GM19467 (cell line): ENCODE measurements around the gene MAPT.
"Not testable (repeated sequence)": the region's sequence is repeated elsewhere in the genome, so short reads cannot be mapped to it uniquely, and the experiment has no call there.

Experiments used
- ATAC-seq: cut with Tn5 transposase; IDR thresholded peaks from one replicate; pipeline ENCODE4 v1.9.1; 2021; ENCODE audit warnings: mild to moderate bottlenecking, moderate library complexity; ENCODE audit not compliant: unreplicated experiment

Gene MAPT

DNA sequence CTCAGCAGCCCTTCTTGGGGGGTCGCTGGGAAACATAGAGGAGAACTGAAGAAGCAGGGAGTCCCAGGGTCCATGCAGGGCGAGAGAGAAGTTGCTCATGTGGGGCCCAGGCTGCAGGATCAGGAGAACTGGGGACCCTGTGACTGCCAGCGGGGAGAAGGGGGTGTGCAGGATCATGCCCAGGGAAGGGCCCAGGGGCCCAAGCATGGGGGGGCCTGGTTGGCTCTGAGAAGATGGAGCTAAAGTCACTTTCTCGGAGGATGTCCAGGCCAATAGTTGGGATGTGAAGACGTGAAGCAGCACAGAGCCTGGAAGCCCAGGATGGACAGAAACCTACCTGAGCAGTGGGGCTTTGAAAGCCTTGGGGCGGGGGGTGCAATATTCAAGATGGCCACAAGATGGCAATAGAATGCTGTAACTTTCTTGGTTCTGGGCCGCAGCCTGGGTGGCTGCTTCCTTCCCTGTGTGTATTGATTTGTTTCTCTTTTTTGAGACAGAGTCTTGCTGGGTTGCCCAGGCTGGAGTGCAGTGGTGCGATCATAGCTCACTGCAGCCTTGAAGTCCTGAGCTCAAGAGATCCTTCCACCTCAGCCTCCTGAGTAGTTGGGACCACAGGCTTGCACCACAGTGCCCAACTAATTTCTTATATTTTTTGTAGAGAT, 108.1 kb downstream of the MAPT start:
- ATAC-seq, result no peak

DNA sequence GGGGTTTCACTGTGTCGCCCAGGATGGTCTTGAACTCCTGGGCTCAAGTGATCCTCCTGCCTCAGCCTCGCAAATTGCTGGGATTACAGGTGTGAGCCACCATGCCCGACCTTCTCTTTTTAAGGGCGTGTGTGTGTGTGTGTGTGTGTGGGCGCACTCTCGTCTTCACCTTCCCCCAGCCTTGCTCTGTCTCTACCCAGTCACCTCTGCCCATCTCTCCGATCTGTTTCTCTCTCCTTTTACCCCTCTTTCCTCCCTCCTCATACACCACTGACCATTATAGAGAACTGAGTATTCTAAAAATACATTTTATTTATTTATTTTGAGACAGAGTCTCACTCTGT, 108.6 kb downstream of the MAPT start:
- no peak for ATAC-seq

- ATAC-seq, result no peak
These were observed 109.8 kb downstream of the MAPT start for GRCh38 chr17:46003907-46004748.

DNA sequence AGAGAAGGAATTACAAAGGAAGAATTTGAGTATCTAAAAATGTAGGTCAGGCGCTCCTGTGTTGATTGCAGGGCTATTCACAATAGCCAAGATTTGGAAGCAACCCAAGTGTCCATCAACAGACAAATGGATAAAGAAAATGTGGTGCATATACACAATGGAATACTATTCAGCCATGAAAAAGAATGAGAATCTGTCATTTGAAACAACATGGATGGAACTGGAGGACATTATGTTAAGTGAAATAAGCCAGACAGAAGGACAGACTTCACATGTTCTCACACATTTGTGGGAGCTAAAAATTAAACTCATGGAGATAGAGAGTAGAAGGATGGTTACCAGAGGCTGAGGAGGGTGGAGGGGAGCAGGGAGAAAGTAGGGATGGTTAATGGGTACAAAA, 111.7 kb downstream of the MAPT start:
- ATAC-seq, result not testable (repeated sequence)

DNA sequence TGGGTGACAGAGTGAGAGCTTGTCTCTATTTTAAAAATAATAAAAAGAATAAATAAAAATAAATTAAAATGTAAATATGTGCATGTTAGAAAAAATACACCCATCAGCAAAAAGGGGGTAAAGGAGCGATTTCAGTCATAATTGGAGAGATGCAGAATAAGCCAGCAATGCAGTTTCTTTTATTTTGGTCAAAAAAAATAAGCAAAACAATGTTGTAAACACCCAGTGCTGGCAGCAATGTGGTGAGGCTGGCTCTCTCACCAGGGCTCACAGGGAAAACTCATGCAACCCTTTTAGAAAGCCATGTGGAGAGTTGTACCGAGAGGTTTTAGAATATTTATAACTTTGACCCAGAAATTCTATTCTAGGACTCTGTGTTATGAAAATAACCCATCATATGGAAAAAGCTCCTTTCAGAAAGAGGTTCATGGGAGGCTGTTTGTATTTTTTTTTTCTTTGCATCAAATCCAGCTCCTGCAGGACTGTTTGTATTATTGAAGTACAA, 113.2 kb downstream of the MAPT start:
- no peak for ATAC-seq

- no peak for ATAC-seq
These were observed 114.2 kb downstream of the MAPT start for GRCh38 chr17:46008591-46008990.

GRCh38 chr17:46009681-46010596, 115.6 kb downstream of the MAPT start:
- ATAC-seq, result no peak

DNA sequence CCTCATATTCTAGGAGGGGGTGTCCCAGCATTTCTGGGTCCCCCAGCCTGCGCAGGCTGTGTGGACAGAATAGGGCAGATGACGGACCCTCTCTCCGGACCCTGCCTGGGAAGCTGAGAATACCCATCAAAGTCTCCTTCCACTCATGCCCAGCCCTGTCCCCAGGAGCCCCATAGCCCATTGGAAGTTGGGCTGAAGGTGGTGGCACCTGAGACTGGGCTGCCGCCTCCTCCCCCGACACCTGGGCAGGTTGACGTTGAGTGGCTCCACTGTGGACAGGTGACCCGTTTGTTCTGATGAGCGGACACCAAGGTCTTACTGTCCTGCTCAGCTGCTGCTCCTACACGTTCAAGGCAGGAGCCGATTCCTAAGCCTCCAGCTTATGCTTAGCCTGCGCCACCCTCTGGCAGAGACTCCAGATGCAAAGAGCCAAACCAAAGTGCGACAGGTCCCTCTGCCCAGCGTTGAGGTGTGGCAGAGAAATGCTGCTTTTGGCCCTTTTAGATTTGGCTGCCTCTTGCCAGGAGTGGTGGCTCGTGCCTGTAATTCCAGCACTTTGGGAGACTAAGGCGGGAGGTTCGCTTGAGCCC, 116.3 kb downstream of the MAPT start:
- no peak for ATAC-seq

DNA sequence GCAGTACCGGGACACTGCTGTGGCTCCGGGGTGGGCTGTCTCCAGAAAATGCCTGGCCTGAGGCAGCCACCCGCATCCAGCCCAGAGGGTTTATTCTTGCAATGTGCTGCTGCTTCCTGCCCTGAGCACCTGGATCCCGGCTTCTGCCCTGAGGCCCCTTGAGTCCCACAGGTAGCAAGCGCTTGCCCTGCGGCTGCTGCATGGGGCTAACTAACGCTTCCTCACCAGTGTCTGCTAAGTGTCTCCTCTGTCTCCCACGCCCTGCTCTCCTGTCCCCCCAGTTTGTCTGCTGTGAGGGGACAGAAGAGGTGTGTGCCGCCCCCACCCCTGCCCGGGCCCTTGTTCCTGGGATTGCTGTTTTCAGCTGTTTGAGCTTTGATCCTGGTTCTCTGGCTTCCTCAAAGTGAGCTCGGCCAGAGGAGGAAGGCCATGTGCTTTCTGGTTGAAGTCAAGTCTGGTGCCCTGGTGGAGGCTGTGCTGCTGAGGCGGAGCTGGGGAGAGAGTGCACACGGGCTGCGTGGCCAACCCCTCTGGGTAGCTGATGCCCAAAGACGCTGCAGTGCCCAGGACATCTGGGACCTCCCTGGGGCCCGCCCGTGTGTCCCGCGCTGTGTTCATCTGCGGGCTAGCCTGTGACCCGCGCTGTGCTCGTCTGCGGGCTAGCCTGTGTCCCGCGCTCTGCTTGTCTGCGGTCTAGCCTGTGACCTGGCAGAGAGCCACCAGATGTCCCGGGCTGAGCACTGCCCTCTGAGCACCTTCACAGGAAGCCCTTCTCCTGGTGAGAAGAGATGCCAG, 117.6 kb downstream of the MAPT start:
- ATAC-seq, result no peak

DNA sequence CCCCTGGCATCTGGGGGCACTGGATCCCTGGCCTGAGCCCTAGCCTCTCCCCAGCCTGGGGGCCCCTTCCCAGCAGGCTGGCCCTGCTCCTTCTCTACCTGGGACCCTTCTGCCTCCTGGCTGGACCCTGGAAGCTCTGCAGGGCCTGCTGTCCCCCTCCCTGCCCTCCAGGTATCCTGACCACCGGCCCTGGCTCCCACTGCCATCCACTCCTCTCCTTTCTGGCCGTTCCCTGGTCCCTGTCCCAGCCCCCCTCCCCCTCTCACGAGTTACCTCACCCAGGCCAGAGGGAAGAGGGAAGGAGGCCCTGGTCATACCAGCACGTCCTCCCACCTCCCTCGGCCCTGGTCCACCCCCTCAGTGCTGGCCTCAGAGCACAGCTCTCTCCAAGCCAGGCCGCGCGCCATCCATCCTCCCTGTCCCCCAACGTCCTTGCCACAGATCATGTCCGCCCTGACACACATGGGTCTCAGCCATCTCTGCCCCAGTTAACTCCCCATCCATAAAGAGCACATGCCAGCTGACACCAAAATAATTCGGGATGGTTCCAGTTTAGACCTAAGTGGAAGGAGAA, 118.2 kb downstream of the MAPT start:
- ATAC-seq, result no peak

GRCh38 chr17:46013127-46013501, 118.8 kb downstream of the MAPT start:
- ATAC-seq, result no peak

- ATAC-seq, result no peak
These were observed 119.3 kb downstream of the MAPT start for GRCh38 chr17:46013502-46014165.

- not testable (repeated sequence) for ATAC-seq
These were observed 125.1 kb downstream of the MAPT start for GRCh38 chr17:46019408-46019925.

DNA sequence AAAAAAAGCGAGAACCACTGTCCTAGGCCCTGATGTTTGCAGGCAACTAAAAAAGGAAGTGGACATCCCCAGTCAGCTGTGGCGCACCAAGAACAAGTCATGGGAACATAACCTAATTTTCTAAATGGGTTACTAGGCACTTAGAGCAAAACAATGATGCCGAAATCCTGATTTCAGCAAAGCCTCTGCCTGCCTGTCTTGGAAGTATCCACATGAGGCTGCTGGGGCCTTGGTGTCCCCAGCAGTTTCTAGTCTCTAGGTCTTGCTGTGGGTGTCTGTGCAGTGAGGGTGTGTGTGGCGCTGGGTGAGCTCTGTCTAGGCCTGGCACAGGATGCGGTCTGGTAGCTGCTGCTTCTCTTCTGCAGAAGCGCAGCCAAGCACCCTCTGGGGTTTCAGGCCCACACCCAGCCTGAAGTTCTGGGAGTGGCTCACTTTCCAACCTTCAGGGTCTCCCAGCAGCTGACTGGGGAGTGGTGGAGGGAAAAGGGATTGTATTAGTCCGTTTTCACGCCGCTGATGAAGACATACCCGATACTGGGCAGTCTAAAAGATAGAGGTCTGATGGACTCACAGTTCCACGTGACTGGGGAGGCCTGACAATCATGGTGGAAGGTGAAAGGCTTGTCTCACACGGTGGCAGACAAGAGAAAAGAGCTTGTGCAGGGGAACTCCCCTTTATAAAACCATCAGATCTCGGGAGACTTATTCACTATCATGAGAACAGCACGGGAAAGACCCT, 125.8 kb downstream of the MAPT start:
- no peak for ATAC-seq

- no peak for ATAC-seq
These were observed 126.6 kb downstream of the MAPT start for GRCh38 chr17:46020998-46021397.

- not testable (repeated sequence) for ATAC-seq
These were observed 129.0 kb downstream of the MAPT start for GRCh38 chr17:46023366-46023765.

DNA sequence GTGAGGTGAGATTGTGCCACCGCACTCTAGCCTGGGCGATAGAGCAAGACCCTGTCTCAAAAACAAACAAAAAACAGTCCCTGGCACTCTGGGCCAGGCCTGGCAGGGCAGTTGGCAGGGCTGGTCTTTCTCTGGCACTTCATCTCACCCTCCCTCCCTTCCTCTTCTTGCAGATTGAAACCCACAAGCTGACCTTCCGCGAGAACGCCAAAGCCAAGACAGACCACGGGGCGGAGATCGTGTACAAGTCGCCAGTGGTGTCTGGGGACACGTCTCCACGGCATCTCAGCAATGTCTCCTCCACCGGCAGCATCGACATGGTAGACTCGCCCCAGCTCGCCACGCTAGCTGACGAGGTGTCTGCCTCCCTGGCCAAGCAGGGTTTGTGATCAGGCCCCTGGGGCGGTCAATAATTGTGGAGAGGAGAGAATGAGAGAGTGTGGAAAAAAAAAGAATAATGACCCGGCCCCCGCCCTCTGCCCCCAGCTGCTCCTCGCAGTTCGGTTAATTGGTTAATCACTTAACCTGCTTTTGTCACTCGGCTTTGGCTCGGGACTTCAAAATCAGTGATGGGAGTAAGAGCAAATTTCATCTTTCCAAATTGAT, 129.5 kb downstream of the MAPT start:
- no peak for ATAC-seq

DNA sequence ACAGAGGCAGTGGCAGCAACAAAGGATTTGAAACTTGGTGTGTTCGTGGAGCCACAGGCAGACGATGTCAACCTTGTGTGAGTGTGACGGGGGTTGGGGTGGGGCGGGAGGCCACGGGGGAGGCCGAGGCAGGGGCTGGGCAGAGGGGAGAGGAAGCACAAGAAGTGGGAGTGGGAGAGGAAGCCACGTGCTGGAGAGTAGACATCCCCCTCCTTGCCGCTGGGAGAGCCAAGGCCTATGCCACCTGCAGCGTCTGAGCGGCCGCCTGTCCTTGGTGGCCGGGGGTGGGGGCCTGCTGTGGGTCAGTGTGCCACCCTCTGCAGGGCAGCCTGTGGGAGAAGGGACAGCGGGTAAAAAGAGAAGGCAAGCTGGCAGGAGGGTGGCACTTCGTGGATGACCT, 130.2 kb downstream of the MAPT start:
- no peak for ATAC-seq
